SK-N-SH (cell line): Measurements from ENCODE around the gene LSS. TPM values are rescaled to one million over a fixed set of nuclear protein-coding genes. Genes with fewer than 3 reads are reported as not detected.

Experiments used
- CTCF ChIA-PET: fragments of 300-600, 350-600 bp; formaldehyde crosslinking; extraction: SDS; loops from one replicate; lab custom pipeline; 2021; lab: Yijun Ruan, JAX
- POLR2A ChIA-PET: fragments of 350-600 bp; sonication (Branson Sonifier 250); formaldehyde crosslinking; extraction: SDS; loops from one replicate; lab custom pipeline; 2020; ENCODE audit warnings: antibody characterized with exemption, inconsistent platforms; lab: Yijun Ruan, JAX
- DNase-seq: peaks from one replicate; pipeline ENCODE4 v3.0.0; 2012
- H2AFZ ChIP-seq: fragments of 200-600 bp; sonication (generic); 2 replicates; pipeline ENCODE4 v1.8.1; 2016; ENCODE audit warnings: antibody characterized with exemption, mild to moderate bottlenecking, low read depth
- H3F3A ChIP-seq: fragments of 200-600 bp; sonication (generic); replicated peaks from 2 replicates; pipeline ENCODE3; 2016; ENCODE audit warnings: antibody characterized with exemption, mild to moderate bottlenecking; ENCODE audit not compliant: insufficient read depth
- H3K27ac ChIP-seq, 2 experiments: fragments of 200-500 bp in 1 of 2; fragments of 200-600 bp in 1 of 2; sonication (Bioruptor generic) in 1 of 2; sonication (generic), shearing (Covaris generic) in 1 of 2; 2 replicates each; pipeline versions ENCODE4 v1.5.1 to v1.6.1; 2014 to 2016; ENCODE audit warnings: low read depth in 2 of 2, inconsistent platforms in 1 of 2, low read length in 1 of 2, mild to moderate bottlenecking in 1 of 2, mixed read lengths in 1 of 2
- H3K27me3 ChIP-seq: fragments of 200-600 bp; sonication (generic), shearing (Covaris generic); 2 replicates; pipeline ENCODE4 v1.6.1; 2016; ENCODE audit warnings: mixed run types; ENCODE audit not compliant: insufficient read depth
- H3K36me3 ChIP-seq, 2 experiments: fragments of 200-500 bp in 1 of 2; fragments of 200-600 bp in 1 of 2; sonication (Bioruptor generic) in 1 of 2; sonication (generic) in 1 of 2; replicated peaks in 1 of 2; 2 replicates each; pipeline versions ENCODE3 to v1.5.1; 2014 to 2016; ENCODE audit warnings: low read length in 1 of 2, mild to moderate bottlenecking in 1 of 2; ENCODE audit not compliant: insufficient read depth in 2 of 2, control insufficient read depth in 1 of 2
- H3K4me1 ChIP-seq, 2 experiments: fragments of 200-500 bp in 1 of 2; fragments of 200-600 bp in 1 of 2; sonication (Bioruptor generic) in 1 of 2; sonication (generic), shearing (Covaris generic) in 1 of 2; 2 replicates each; pipeline versions ENCODE4 v1.5.1 to v1.6.1; 2014 to 2016; ENCODE audit warnings: low read depth in 1 of 2, low read length in 1 of 2, mixed run types in 1 of 2; ENCODE audit not compliant: insufficient read depth in 2 of 2, control insufficient read depth in 1 of 2
- H3K4me2 ChIP-seq: fragments of 200-600 bp; sonication (generic), shearing (Covaris generic); 2 replicates; pipeline ENCODE4 v1.6.1; 2017; ENCODE audit warnings: mixed run types
- H3K4me3 ChIP-seq, 2 experiments: fragments of 200-500 bp in 1 of 2; fragments of 200-600 bp in 1 of 2; sonication (Bioruptor generic) in 1 of 2; sonication (generic), shearing (Covaris generic) in 1 of 2; 2 replicates each; pipeline versions ENCODE4 v1.5.1 to v1.8.1; 2014 to 2016; ENCODE audit warnings: low read depth in 2 of 2, inconsistent platforms in 1 of 2, low read length in 1 of 2, mild to moderate bottlenecking in 1 of 2, mixed read lengths in 1 of 2, moderate library complexity in 1 of 2
- H3K79me2 ChIP-seq: fragments of 200-600 bp; sonication (generic); 2 replicates; pipeline ENCODE4 v1.8.1; 2017; ENCODE audit warnings: mild to moderate bottlenecking; ENCODE audit not compliant: insufficient read depth
- H3K9ac ChIP-seq: fragments of 200-600 bp; sonication (generic); 2 replicates; pipeline ENCODE4 v1.6.1; 2017; ENCODE audit warnings: mixed run types
- H3K9me2 ChIP-seq: fragments of 200-600 bp; sonication (generic); 2 replicates; pipeline ENCODE4 v1.6.1; 2017; ENCODE audit warnings: mixed run types
- H3K9me3 ChIP-seq: fragments of 200-600 bp; sonication (generic); 2 replicates; pipeline ENCODE4 v1.6.1; 2017; ENCODE audit warnings: mixed run types, mild to moderate bottlenecking, moderate library complexity
- H4K20me1 ChIP-seq: fragments of 200-600 bp; sonication (generic); 2 replicates; pipeline ENCODE4 v1.6.1; 2017; ENCODE audit warnings: mild to moderate bottlenecking, mixed run types; ENCODE audit not compliant: insufficient read depth
- CHD2 ChIP-seq: fragments of 150-350 bp; IDR thresholded peaks from 2 replicates; pipeline ENCODE4 v1.6.1; 2018; ENCODE audit warnings: low read length; ENCODE audit not compliant: partially characterized antibody
- EZH2phosphoT487 ChIP-seq: fragments of 200-600 bp; sonication (generic); IDR thresholded peaks from 2 replicates; pipeline ENCODE4 v1.6.1; 2017; ENCODE audit warnings: low read depth, mixed run types, mild to moderate bottlenecking, antibody characterized with exemption, moderate library complexity, borderline replicate concordance
- FOXJ3 ChIP-seq: sonication (generic); formaldehyde crosslinking; IDR thresholded peaks from 2 replicates; pipeline ENCODE4 v1.5.1; 2020; ENCODE audit warnings: mild to moderate bottlenecking, missing genetic modification reagents
- FOXM1 ChIP-seq: IDR thresholded peaks from 2 replicates; pipeline ENCODE4 v1.4.0; 2012; ENCODE audit warnings: low read depth, mild to moderate bottlenecking
- GABPA ChIP-seq: IDR thresholded peaks from 2 replicates; pipeline ENCODE4 v1.4.0; 2012; ENCODE audit warnings: low read depth, mild to moderate bottlenecking
- GATA2 ChIP-seq: sonication (generic); formaldehyde crosslinking; IDR thresholded peaks from 2 replicates; pipeline ENCODE4 v1.5.0; 2020; ENCODE audit warnings: mild to moderate bottlenecking, missing genetic modification reagents
- JUND ChIP-seq: IDR thresholded peaks from 2 replicates; pipeline ENCODE4 v1.4.0; 2012
- NRF1 ChIP-seq: IDR thresholded peaks from 2 replicates; pipeline ENCODE4 v1.6.1; 2012; ENCODE audit warnings: low read depth, mild to moderate bottlenecking, low read length
- POLR2AphosphoS5 ChIP-seq: IDR thresholded peaks from 2 replicates; pipeline ENCODE4 v1.6.1; 2012; ENCODE audit warnings: low read depth, low read length
- RAD21 ChIP-seq: IDR thresholded peaks from 2 replicates; pipeline ENCODE4 v1.6.1; 2012; ENCODE audit warnings: mild to moderate bottlenecking, low read length
- RCOR1 ChIP-seq: fragments of 150-350 bp; IDR thresholded peaks from 2 replicates; pipeline ENCODE4 v1.6.1; 2017; ENCODE audit warnings: antibody characterized with exemption, low read length
- RFX5 ChIP-seq: IDR thresholded peaks from 2 replicates; pipeline ENCODE4 v1.6.1; 2012; ENCODE audit warnings: mild to moderate bottlenecking, improper control_type of control experiment, low read length
- SIN3A ChIP-seq: IDR thresholded peaks from 2 replicates; pipeline ENCODE4 v1.6.1; 2012; ENCODE audit warnings: low read depth, mild to moderate bottlenecking, low read length, moderate library complexity, borderline replicate concordance
- SMC3 ChIP-seq: IDR thresholded peaks from 2 replicates; pipeline ENCODE4 v1.6.1; 2012; ENCODE audit warnings: low read depth, low read length, improper control_type of control experiment
- TAF1 ChIP-seq: IDR thresholded peaks from 2 replicates; pipeline ENCODE4 v1.6.1; 2012; ENCODE audit warnings: low read depth, mild to moderate bottlenecking, low read length, moderate library complexity, borderline replicate concordance
- YY1 ChIP-seq: IDR thresholded peaks from 2 replicates; pipeline ENCODE4 v1.4.0; 2012; ENCODE audit warnings: low read depth, mild to moderate bottlenecking
- WGBS: methylation state at CpG from one replicate; pipeline ENCODE4 v1.1.6; 2017; ENCODE audit warnings: low lambda C conversion rate; 5-methylcytosine and 5-hydroxymethylcytosine counted together
- polyA plus RNA-seq, 3 experiments: library from polyadenylated mRNA; depleted of rRNA; stranded (reverse); fragments of >200 nt; gene quantifications; 2 replicates each; pipeline ENCODE4 v1.2.3, GENCODE V29; 2012
- TF ChIP-seq, protein P1 (sequence below): IDR thresholded peaks from 2 replicates; pipeline ENCODE4 v1.4.0; 2012; ENCODE audit warnings: low read depth, borderline replicate concordance
- TF ChIP-seq, protein P2 (sequence below): fragments of 200-600 bp; sonication (generic); IDR thresholded peaks from 2 replicates; pipeline ENCODE4 v1.6.1; 2017; ENCODE audit warnings: antibody characterized with exemption, mild to moderate bottlenecking, moderate library complexity
- TF ChIP-seq, protein P3 (sequence below): IDR thresholded peaks from 2 replicates; pipeline ENCODE4; 2012
- TF ChIP-seq, protein P4 (sequence below): IDR thresholded peaks from 2 replicates; pipeline ENCODE4 v1.4.0; 2012; ENCODE audit warnings: low read depth, borderline replicate concordance

The LSS gene
- polyA plus RNA-seq, 1 of the 3 experiments (the other 2 are of a cell fraction), result 38.7 TPM

DNA sequence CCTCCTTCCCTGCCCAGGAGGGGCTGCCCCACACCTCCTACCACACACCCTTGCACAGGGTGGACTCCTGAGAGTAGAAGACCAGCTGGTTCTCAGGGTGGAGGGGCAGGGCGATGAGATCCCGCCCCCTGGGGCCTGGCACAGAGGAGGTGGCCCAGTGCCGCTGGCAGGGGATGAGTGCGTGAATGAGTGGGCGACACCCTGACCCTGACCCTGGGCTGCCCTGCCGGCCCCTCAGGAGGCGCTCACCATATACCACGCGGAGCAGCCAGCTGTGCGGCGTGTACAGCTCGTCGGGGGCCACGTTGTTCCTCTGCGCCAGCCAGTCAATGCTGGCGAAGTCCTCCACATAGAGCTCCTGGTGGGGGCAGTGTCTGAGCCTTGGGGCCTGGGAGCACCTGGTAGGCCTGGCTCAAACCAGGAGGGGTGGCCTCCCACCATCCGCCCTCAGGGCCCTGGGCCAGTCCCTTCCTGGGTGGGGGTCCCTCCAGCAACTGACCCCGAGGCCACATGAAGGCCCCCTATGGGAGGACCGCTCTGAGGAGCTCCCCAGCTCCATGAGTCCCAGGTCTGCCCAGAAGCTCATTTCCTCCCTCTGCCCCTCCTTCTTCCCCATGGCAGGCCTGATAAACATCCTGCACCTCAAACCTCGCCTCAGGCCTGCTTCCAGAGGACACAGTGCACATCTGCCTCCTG lies 13.0 kb downstream of the LSS start:
- H4K20me1 ChIP-seq, result no peaks in the 10 kb centered on the region
- DNase-seq, result no peak
- H2AFZ ChIP-seq, result no peak overlapping the region
- WGBS, result 100% methylated on average over 7 of the region's 20 CpGs
- CTCF ChIA-PET, result interaction anchor here (0.7 to 2.9 kb wide), 5 partner anchors 9 to 72 kb away, joined by 3 to 14 read pairs (median 3); no protein-coding TSS in a partner anchor
- TF ChIP-seq FOXM1 (no peak), SIN3A (no peak), JUND (no peak), RAD21 (no peak), YY1 (no peak), EZH2phosphoT487 (no peak), NRF1 (no peak), FOXJ3 (no peak), GATA2 (CRISPR knock-in tag) (no peak), POLR2AphosphoS5 (no peak), GABPA (no peak), RFX5 (no peak), TAF1 (no peak), CHD2 (no peak), RCOR1 (no peak), SMC3 (no peak)
- TF ChIP-seq, protein P1, sequence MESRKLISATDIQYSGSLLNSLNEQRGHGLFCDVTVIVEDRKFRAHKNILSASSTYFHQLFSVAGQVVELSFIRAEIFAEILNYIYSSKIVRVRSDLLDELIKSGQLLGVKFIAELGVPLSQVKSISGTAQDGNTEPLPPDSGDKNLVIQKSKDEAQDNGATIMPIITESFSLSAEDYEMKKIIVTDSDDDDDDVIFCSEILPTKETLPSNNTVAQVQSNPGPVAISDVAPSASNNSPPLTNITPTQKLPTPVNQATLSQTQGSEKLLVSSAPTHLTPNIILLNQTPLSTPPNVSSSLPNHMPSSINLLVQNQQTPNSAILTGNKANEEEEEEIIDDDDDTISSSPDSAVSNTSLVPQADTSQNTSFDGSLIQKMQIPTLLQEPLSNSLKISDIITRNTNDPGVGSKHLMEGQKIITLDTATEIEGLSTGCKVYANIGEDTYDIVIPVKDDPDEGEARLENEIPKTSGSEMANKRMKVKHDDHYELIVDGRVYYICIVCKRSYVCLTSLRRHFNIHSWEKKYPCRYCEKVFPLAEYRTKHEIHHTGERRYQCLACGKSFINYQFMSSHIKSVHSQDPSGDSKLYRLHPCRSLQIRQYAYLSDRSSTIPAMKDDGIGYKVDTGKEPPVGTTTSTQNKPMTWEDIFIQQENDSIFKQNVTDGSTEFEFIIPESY, result no peak
- TF ChIP-seq, protein P2, sequence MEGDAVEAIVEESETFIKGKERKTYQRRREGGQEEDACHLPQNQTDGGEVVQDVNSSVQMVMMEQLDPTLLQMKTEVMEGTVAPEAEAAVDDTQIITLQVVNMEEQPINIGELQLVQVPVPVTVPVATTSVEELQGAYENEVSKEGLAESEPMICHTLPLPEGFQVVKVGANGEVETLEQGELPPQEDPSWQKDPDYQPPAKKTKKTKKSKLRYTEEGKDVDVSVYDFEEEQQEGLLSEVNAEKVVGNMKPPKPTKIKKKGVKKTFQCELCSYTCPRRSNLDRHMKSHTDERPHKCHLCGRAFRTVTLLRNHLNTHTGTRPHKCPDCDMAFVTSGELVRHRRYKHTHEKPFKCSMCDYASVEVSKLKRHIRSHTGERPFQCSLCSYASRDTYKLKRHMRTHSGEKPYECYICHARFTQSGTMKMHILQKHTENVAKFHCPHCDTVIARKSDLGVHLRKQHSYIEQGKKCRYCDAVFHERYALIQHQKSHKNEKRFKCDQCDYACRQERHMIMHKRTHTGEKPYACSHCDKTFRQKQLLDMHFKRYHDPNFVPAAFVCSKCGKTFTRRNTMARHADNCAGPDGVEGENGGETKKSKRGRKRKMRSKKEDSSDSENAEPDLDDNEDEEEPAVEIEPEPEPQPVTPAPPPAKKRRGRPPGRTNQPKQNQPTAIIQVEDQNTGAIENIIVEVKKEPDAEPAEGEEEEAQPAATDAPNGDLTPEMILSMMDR, result no peak
- TF ChIP-seq, protein P3, sequence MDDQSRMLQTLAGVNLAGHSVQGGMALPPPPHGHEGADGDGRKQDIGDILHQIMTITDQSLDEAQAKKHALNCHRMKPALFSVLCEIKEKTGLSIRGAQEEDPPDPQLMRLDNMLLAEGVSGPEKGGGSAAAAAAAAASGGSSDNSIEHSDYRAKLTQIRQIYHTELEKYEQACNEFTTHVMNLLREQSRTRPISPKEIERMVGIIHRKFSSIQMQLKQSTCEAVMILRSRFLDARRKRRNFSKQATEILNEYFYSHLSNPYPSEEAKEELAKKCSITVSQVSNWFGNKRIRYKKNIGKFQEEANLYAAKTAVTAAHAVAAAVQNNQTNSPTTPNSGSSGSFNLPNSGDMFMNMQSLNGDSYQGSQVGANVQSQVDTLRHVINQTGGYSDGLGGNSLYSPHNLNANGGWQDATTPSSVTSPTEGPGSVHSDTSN, result no peak
- TF ChIP-seq, protein P4, sequence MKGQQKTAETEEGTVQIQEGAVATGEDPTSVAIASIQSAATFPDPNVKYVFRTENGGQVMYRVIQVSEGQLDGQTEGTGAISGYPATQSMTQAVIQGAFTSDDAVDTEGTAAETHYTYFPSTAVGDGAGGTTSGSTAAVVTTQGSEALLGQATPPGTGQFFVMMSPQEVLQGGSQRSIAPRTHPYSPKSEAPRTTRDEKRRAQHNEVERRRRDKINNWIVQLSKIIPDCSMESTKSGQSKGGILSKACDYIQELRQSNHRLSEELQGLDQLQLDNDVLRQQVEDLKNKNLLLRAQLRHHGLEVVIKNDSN, result no peak
- H3K9me3 ChIP-seq, result no peaks in the 10 kb centered on the region
- H3K36me3 ChIP-seq, result peaks cover 0 to 32% of the 10 kb centered on the region in 2 experiments
- H3K79me2 ChIP-seq, result no peaks in the 10 kb centered on the region
- POLR2A ChIA-PET, result interaction anchor here (1.4 kb wide), 1 partner anchor 11 kb away, joined by 5 read pairs; no protein-coding TSS in a partner anchor
- H3K27me3 ChIP-seq, result no peaks in the 10 kb centered on the region
- H3K9me2 ChIP-seq, result no peaks in the 10 kb centered on the region
- peaks cover 0 to 26% of the 10 kb centered on the region in 2 experiments; a peak in 1 of 4 replicates for H3K4me1 ChIP-seq
- H3K9ac ChIP-seq, result no peak overlapping the region
- H3K4me2 ChIP-seq, result no peak overlapping the region
- H3K27ac ChIP-seq, result no peak overlapping the region
- H3F3A ChIP-seq, result no peaks in the 10 kb centered on the region
- H3K4me3 ChIP-seq, result no peak overlapping the region
